GM19467 (cell line): ENCODE measurements around the gene RAC3.

Experiments used
- ATAC-seq: cut with Tn5 transposase; IDR thresholded peaks from one replicate; pipeline ENCODE4 v1.9.1; 2021; ENCODE audit warnings: mild to moderate bottlenecking, moderate library complexity; ENCODE audit not compliant: unreplicated experiment

The RAC3 gene

DNA sequence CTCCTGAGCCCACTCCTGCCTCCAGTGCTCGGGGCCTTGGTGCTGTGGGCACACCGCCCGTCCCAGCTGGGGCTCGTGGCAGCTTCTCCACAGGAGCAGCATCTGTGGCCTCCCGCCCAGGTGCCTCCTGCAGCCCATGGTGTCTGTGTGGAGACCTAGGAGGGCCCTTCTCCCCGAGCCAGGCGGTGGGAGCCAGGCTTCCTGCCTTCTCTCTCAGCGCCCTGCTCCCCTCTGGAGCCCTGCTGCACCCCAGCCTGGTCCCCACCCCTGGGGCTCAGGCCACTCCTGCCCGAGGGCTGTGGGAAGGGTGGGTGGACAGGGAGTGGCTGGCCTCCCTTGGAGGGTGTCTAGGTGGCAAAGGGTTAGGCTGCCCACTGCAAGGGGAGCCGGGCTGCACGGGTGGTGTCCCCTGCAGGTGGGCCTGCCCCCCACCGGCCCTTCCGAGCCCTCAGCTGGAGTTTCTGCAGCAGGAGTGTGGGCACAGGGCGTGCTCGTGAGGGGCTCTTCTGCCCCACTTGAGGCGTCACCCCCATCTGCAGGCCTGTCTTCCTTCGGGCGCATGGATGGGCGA lies 19.8 kb upstream of the RAC3 start:
- ATAC-seq: no peak

DNA sequence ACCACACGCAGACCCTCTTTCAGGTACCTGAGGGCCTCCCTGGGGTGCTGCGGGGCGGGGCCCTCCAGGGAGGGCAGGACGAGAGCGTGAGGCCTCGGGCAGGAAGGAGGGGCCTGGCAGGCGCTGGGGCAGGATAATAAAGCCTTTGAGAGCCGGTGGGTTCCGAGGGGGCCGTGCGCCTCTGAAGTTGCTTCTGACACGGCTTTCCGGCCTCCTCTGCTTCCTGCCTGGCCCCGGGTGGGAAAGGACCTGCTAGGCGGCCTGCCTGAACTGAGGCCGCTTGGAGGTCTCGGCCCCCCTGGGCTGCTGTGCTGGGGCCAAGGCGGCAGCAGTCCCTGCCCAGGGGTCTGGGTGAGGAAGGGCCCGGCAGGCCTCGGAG lies 19.2 kb upstream of the RAC3 start:
- ATAC-seq: no peak

DNA sequence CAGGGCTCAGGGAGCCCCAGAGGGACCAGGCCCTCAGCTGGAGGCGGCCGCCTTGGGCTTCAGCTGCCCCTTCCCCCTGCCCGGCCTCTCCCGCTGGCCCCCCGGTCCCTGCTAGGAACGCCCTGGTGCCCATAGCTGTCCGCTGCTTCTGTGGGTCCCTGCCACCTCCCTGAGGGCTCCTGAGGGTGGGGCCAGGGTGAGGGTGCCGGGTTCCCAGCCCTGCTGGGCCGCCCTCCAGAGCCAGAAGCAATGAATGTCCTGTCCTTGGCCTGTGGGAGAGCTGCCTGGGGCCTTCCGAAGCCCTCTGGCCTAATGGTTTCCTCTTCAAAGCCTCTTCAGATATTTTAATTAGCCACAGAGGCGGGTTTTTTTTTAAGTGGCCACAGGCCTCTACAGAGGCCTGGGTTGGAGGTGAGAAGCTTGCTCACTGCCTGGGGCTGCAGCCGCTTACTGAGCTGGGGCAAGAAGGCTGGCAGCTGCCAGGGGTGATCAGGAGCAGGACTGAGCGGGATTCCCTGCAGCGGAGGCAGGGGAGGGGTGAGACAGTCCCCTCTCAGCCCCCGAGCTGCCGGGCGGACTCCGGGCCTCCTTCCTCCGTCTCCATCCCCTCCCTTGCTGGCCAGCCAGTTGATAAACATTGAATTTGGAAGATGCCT lies 18.7 kb upstream of the RAC3 start:
- ATAC-seq: no peak

DNA sequence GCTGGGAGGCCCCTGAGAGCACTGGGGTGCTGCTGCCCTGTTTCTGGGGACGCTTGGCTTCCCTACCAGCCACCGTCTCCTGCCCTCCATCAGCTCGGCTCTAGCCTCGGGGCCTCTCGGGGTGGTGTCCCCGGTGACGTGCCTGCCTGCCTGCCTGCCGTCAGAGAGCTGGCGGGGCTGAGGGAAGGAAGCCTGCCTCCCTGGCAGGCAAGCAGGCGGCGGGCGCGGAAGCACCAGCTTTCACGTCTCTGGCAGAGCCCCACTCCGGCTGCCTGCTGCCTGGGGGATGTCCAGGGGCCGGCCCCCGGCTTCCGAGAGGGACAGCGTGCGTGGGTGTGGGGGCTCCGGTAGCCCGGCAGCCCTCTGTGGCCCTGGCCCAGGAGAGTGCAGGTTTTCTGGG lies 18.1 kb upstream of the RAC3 start:
- ATAC-seq: no peak

DNA sequence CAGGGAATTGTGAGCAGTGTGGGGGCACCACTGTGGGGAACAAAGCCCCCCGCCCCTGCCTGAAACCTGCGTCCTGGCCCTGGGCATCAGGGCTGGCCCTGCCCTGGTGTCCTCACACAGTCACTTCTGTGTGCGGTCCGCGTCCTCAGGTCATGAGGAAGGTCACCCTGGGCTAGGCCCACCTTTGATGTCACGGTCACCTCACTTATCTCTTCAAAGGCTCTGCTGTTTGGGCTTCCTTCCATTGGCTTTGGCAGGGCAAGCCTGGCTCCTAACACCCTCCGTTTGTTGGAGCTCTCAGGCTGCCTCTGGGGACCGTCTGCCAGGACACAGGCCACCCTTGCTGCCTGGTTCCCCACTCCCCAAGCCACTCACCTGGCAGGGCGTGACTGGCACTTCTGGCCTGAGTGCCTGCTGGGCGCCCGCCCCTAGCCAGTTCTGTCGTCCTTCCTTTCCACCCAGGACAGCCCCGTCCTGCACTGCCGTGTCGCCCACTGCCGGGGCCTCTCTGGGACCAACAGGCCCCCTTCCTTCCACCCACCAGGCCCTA lies 17.6 kb upstream of the RAC3 start:
- ATAC-seq: no peak

DNA sequence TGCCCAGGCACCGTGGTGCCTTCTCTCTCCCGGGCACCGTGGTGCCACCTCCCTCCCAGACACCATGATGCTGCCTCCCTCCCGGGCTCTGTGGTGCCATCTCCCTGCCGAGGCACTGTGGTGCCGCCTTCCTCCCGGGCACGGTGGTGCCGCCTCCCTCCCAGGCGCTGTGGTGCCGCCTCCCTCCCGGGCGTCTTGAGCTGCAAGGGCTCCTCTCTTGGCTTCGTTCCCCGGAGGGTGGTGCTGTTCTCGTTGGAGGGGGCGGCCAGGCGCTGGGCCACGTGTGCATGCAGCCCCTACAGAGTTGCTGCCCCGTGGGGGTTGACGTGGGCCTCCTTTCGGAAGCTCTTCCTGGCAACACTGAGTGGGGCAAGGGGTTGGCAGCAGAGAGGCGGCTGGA lies 17.0 kb upstream of the RAC3 start:
- ATAC-seq: no peak

DNA sequence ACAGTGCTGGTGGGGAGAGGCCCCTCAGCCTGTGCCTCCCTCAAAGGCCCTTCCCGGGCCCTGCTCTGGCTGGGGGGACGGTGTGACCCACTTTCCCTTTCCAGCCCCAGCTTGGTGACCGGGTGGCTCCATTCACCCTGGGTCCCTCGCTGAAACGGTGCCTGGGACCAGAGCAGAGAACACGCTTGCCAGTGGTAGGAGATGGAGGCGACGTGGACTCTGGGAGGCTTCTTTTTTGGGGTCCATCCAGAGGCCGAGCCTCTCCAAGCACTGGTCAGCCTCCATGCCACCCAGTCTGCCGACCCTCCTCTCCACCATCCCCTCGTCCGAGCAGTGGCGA lies 16.5 kb upstream of the RAC3 start:
- ATAC-seq: no peak

DNA sequence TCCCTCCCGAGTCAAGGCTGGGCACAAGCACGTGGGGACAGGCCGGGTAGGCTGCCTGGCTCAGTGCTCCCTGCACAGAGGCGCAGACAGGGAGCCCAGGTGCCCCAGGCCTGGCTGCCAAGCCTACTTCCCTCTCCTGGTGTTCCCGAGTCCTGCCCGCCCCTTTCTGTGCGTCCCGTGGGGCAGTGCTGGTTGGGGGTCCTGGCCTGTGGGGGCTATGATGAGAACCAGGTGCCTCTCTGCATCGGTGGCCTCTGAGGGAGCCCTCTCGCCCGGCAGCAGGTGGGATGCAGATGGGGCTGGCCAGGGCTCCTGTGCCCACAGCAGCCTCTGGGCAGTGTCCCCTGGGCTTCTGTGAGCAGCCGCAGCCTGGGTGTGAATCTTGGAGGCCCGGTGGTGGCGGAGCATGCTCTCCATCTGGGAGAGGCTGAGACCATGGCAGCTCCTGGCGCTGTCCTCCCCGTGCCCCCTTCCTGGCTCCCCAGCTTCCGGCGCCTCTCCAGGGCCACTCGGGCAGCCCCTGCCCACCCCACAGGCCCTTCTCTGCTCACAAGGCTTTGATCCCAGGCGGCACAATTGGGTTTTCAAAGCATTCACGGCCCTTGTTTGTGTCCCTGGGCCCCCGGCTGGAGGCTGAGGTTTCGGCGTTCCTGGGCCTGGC lies 16.0 kb upstream of the RAC3 start:
- ATAC-seq: no peak

DNA sequence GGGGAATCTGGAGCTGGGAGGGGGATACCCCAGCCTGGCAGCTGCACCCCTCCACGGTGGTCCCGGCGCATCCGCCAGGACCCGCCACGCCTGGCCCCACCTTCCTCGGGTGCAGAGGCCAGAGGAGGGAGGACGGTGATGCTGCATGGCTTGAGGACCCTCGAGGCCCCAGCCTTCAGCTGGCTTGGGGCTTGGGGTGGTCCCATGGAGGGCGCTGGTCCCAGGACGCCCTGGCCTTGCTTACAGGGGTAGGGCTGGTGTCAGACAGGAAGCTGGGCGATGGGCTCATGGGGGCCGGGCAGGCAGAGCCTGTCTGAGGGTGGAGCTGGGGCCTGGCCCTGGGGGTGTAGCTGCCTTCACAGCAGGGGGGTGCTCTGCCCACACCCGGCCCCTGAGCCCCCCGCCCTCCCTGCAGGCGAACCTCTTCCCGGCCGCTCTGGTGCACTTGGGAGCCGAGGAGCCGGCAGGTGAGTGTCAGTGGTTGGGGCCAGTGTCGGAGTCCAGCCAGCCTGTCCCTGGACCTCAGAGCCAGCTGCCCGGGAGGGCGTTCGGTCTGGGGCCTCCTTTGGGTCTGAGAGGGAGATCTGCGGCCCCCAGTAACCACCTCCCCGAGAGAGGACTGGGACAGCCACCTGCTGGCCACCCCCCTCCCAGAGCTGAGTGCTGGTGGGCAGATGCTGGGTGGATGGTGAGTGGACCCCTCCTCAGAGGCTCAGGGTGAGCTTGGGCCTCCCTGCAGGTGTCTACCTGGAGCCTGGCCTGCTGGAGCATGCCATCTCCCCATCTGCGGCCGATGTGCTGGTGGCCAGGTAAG lies 15.2 kb upstream of the RAC3 start:
- no peak for ATAC-seq

DNA sequence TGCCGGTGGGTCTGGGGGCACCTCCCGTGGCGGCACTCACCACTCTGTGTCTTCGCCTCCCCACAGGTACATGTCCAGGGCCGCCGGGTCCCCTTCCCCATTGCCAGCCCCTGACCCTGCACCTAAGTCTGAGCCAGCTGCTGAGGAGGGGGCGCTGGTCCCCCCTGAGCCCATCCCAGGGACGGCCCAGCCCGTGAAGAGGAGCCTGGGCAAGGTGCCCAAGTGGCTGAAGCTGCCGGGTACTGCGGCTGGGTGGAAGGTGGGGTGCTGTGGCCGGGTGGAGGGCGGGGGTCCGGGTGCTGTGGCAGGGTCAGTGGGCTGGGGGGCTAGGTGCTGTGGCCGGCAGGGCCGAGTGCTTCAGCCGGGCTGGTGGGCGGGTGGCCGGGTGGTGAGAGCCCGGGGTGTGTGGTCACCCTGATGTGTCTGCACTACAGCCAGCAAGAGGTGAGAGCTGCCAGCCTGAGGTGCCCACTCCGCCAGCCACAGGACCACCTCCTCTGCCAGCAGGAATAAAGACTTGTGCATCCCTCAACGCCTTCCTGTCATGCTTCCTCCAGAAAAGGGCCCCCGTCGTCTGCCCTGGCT lies 14.5 kb upstream of the RAC3 start:
- ATAC-seq: no peak

DNA sequence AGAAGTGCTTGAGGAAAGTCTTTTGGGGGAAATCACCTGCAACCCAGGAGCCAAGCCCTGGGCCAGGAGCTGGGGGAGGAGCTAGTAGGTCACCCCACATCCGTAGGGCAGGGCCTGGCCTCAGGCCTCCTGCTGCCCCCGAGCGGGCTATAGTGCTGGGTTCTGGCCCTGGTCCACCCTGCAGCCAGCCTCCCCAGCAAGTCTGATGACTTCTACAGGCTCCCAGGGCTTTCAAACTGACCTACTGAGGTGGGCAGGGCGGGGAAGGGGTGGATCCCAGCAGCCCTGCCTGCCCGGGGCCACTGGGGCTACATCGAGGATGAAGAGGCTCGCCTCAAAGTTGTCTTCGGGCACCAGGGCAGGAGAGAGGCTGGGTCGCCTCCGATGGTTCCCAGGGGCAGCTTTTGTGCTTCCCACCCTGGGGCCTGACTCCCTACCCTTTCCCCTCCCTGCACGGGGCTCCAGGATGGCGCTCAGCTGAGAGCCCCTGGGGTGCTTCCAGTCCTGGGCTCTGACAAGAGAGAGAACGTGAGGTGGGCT lies 13.8 kb upstream of the RAC3 start:
- no peak for ATAC-seq

DNA sequence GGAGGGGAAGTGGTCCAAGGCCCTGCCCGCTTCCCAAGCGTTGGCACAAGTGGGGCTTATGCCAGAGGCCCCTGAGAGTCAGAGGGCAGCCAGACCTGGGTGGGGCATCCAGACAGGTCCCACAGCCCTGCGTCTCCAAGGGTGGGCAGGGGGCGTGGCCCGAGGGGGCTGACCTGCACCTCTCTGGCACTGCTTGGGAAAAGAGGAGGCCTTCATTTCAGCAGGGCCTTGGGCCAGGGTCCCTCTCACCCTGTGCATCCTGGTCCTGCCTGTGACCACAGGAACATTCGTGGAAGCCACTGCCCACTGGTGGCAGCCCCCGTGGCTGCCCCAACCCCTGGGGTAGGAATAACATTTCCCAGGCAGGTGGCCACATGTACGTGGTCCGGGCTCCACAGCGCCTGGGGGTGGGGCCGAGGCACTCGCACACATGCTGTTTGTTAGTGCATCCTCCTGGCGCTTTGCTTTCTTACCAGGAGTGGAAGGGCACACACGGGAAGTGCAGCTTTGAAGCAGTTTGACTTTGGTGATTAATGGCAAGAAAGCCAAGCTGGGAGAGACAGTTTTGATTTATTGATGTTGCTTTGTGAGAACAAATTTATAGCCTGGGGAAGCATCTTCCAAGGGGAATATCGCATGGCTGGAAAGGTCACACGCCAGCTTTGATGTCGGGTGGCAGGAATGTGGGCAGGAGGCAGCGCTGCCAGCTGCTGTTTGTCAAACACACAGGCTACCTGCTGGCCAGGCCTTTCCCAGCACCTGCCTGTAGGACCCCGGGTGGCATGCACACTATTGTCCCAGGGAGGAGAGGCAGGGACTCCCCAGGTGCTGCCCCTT lies 13.1 kb upstream of the RAC3 start:
- ATAC-seq: no peak

DNA sequence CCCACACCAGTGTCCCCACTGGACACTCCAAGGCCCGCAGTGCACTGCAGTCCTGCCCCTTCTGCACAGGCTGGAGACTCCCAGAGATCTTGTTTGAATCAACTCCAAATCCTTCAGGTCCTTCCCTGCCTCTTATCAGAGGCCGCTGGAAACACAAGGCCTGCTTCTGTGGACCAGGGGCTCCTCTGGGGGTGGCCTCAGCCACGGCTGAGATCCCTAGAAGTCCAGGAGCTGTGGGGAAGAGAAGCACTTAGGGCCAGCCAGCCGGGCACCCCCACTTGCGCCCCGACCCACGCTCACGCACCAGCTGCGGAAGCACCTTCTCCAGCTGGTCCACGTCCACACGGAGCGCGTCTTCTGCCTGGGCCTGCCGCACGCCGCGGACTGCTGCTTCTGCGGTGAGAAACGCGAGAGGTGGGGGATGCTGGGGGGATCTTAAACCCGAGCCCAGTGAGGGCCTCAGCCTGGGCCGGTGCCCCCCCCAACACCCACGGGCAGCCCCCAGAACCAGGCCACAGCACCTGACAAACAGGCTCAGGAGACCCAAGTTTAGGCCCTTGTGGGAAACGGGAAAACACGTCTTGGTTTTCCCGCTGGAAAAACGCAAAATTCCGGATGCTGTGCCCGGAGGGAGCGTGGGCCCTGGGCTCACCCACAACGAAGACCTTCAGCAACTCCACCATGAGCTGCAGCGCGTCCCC lies 12.3 kb upstream of the RAC3 start:
- ATAC-seq: no peak

DNA sequence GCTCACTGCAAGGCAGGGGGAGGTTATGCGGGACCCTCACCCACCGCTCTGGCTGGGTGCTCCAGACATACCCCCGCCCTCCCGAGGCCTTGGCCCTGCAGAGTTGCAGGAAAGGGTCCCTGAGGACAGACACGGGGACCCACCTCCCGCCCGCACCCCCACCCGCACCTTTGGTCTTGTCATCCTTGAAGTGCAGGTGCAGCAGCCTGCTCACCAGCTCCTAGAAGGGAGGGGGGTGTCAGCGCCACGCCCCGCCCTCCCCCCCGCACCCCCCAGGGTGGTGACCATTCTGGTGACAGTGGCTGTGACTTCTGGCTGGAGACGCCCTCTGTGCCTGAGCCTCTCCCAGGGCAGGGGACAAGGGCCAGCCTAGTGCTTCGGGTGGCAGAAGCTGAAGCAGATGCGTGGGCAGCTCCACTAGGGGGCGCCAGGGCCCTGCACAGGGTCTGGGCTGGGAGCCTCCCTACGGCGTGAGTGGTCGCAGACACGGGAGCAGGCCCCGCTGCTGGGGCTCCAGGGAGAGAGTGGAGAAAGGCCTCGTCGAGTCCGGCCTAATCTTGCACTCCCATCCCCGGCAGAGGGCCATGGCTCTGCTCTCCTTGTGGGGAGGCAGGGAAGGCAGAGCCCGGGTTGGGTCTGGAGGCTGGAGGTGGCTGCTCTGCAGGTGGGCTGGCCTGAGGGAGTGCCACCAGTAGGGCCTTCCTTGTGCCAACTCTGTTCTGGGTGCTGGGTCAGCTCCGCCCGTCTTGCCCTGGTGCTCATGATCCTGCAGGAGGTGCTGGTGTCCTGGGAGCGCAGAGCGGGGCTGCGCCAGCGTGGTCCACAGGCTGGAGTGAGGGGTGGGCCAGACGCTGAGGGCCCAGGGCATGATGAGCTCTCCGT lies 11.5 kb upstream of the RAC3 start:
- ATAC-seq: no peak

DNA sequence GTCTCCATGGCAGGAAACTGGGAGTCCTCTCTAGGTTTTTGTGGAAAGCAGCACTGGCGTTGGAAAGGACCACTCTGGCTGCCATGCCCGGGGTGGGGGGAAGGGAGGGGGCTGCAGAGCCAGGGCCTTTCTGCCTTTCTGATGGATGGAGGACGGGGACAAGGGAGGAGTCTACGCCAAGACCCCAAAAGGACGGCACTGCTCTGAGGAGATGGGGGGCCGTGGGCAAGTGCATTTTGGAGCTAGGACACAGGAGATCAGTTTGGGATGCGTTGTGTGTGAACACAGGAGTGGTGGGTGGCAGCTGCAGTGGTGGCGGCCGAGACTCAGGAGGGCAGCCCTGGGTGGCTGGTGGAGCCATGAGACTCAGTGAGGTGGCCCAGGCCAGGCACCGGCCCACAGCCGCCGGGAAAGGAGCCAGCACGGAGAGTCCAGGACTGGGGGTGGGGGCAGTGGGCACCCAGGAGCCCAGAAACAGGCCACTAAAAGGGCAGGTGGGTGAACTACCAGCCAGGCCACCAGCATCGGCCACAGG lies 10.8 kb upstream of the RAC3 start:
- no peak for ATAC-seq

DNA sequence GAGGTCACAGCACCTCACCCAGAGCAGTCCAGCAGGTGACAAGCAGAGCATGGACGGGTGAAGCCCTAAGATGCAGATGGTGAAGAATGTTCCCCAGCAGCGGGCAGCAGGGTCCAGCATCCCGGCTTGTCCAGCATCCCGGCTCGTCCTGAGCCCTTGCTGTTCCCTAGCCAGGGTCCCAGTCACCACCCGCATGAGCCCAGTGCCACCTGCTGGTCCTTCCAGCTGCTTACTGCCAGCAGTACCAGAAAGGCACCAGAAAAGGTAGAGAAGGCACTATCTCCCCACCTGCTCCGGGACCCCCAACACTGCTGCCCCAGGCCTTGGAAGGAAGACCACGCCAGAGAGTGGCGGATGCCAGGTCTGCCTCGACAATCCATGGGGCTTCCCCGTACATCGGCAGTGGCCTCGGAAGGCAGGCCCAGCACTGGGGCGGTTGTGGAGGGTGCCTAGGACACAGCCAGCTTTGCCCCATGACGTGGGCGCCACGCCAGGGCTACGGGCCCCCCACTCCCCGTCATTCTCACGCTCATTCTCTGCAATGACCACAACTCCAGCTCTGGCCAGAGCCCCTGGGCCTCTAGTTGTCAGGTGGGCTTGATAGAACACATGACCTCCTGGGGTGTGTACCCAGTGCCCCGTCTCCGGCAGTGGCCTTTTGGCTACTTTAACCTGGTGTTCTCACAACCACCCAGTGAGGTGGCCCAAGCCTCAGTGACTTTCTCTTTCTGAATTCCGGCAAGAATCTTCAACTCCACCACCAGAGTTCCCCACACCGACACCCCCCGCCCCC lies 10.2 kb upstream of the RAC3 start:
- no peak for ATAC-seq

DNA sequence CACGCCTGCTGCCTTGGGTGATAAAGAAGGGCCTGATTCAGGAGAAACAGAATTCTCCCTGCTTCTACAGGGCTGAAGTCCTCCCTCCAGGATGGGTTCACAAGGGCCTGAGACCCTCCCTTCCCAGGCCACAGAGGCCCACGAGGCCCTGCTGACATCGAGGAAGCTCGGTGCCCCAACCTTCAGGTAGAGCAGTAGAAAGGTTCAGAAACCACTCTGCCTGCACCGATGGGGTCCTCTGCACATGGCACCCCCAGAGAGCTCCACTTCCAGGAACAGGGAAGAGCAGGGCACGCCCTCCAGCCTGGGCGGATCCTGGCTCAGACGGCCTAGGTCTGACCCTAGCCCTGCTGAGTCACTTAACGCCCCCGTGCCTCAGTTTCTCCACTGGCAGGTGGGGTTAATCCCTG lies 9.6 kb upstream of the RAC3 start:
- no peak for ATAC-seq
